Femur (tissue), 1 donor: Measurements from ENCODE around the gene ZSCAN23.
A peak's percentile ranks its signal among the peaks of the same experiment; 100 is the strongest.
"Not testable (repeated sequence)": the region's sequence is repeated elsewhere in the genome, so short reads cannot be mapped to it uniquely, and the experiment has no call there.

ENCODE experiments used
- DNase-seq: peaks from one replicate; pipeline ENCODE4 v3.0.0-alpha.2; 2017

ZSCAN23 gene

DNA sequence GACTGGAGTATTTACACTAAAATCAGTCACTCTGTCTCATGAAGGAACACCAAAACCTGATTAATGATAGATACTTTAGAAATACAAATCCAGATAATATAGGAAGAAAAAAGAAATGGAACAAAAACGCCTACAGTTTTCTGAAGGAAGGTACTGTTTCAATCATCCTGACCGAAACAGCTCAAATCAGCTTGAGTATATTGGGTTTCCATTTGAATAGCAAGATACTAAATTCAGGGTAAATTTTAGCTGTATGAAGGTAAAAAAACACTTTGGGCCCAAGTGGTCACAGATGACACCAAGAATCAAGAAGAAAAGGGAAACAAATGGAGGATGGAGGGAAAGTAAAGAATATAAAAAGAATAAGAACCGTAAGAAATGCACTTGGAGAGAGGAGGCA lies 6.9 kb downstream of the ZSCAN23 start:
- DNase-seq, result no peak

DNA sequence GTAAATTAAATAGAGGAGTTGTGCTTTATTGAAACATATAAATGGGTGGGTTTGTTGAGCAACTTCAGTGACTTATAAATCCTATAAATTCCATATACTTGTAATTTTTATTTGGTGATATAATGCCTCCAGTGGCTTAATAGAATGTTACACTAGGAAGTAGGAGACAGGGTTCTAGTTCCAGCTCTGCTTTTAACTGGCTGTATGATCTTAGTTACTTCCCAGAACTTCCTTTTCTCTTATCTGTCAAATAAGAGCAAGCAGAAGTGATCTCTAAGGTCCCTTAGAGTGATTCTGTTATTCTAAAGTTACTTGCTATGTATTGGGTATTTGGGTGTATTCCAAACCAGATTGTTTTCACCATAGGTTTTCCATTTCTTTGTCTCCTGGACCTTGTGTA lies 10.2 kb downstream of the ZSCAN23 start:
- DNase-seq, result no peak

DNA sequence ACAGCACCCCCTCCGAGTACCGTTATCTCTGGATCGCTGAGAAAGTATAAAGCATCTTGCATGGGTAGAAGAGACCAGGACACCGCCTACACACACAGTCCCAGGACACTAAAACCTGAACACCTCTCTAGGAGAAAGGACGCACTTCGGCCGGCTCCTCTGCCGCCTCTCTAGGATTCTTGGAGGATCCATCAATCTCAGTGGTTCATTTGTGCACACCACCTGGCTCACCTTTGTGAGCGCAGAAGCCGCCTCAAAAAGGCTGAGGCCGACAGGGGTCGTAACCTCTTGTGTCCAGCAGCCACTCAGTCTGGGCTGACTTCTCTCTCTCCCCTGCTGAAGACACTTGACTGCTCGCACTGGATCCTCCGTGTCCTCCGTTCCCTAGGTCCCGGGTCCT lies 13.5 kb downstream of the ZSCAN23 start:
- DNase-seq, result no peak

DNA sequence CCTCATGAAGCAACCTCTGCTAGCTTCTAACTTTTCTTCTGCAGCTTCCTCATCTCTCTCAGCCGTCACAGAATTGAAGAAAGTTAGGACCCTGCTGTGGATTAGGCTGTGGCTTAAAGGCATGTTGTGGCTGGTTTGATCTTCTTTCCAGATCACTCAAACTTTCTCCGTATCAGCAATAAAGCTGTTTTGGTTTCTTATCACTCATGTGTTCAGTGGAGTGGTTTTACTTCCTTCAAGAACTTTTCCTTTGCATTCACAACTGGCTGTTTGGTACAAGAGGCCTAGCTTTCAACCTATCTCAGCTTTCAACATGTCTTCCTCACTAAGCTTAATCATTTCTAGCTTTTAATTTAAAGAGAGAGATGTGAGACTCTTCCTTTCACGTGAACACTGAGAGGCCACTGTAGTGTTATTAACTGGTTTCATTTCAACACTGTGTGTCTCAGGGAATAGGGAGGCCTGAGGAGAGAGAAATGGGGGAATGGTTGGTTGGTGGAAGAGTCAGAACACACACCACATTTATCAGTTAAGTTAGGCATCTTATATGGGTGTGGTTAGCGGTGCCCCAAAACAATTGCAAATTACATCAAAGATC lies 17.2 kb downstream of the ZSCAN23 start:
- no peak for DNase-seq

DNA sequence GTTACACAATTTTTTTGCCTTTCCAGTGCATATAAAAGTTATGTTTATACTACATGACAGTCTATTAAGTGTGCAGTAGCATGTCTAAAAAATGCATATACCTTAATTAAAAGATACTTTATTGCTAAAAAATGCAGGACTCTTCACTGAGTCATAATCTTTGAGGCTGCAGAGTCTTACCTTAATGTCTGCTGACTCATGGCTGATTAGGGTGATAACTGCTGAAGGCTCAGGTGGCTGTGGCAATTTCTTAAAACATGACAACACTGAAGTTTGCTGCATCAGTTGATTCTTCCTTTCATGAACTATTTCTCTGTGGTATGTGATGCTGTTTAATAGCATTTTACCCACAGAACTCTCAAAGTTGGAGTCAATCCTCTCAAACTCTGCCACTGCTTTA lies 19.1 kb downstream of the ZSCAN23 start:
- no peak for DNase-seq

DNA sequence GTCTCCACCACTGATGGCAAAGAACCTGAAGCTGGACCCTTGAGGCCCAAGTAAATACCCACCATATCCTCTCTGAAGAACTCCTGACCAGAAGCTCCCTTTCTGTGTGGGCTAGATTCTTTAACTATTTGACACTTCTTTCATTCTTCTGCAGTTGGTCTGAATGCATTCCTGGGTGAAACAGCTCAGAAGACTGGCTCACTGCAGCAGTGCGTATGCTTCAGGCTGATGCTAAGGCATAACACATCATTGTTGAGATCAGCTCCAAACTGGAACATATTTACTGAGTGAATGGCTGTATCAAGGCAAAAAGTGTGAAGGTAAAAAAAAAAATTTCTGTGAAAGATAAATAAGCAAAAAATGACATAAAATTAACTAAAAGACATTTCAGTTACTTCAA lies 19.7 kb downstream of the ZSCAN23 start:
- DNase-seq, result no peak

DNA sequence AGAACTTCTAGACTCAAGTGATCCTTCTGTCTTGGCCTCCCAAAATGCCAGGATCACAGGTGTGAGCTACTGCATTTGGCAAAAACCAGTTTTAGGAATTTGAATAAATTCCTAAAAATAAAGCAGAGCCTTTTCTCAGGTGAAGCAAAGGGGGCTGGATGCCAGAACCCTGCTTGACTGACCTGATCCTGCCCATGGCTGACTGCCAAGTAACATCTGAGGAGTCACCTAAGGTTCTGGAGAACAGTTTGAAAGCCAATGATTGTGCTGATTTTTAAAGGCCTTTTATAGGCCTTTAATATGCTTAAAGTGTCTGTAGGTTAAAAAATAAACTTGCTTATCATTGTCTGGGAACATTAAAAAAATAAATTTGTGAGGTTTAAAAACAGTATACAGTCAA lies 29.6 kb downstream of the ZSCAN23 start:
- DNase-seq, result no peak

DNA sequence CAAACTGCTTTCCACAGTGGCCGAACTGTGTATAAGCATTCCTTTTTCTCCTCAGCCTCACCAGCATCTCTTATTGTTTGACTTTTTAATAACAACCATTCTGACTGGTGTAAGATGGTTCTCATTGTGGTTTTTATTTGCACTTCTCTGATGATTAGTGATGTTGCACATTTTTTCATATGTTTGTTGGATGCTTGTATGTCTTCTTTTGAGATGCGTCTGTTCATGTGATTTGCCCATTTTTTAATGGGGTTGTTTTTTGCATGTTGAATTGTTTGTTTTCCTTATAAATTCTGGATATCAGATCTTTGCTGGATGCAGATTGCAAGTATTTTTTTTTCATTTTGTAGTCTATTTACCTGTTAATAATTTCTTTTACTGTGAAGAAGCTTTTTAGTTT lies 32.5 kb downstream of the ZSCAN23 start:
- DNase-seq, result no peak

DNA sequence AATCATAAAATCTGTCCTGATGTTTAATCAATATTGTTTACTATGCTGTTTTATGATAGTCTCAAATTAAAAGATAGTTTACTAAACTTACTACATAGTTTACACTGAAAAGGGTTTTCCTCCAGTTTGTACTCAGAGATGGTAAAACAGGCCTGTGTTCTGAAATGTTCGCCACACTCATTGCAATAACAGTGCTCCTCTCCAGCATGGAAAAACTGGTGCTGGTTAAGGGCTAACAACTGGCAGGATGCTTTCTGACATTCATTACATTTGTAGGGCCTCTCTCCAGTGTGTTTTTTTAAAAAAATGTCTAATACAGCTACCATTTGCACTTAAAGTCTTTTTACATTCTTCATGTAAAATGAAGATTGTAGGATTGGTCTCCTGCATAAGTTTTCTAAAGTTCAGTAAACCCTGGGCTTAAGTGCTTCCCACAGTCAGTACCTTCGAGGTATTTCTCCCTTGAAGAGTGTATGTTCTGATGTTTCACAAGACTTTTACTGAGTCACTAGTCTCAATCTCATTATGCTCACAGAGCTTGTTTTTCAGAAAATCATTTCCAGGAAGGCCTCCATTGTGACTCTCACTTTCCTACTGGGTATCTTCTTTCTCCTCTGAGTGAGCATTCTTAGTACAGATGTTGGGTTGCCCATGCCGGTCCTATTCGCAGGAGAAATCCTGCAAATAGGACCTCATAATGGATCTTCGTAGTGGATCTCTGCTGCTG lies 35.1 kb downstream of the ZSCAN23 start:
- DNase-seq, result no peak

DNA sequence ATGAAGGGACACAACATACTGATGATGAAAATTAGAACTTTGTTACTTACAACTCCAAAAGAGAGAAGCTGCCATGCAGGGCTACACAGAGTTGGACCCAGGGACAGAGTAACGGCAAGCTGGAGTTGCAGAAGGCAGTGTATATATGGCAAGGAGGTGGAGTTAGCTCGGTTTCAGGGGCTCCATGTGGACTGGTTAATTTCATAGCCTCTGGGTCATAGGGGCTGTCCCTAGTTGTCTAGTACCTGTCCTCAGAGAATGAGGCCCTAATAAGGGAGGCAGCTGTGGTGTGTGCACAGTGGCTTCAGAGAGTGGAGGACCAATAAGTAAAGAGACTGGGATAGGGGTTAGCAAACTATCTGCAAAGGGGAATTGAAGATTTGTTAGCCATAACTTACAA lies 35.9 kb downstream of the ZSCAN23 start:
- no peak for DNase-seq

DNA sequence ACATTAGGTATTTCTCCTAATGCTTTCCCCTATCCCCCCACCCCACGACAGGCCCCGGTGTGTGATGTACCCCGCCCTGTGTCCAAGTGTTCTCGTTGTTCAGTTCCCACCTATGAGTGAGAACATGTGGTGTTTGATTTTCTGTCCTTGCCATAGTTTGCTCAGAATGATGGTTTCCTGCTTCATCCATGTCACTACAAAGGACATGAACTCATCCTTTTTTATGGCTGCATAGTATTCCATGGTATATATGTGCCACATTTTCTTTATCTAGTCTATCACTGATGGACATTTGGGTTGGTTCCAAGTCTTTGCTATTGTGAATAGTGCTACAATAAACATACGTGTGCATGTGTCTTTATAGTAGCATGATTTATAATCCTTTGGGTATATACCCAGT lies 39.4 kb downstream of the ZSCAN23 start:
- not testable (repeated sequence) for DNase-seq

DNA sequence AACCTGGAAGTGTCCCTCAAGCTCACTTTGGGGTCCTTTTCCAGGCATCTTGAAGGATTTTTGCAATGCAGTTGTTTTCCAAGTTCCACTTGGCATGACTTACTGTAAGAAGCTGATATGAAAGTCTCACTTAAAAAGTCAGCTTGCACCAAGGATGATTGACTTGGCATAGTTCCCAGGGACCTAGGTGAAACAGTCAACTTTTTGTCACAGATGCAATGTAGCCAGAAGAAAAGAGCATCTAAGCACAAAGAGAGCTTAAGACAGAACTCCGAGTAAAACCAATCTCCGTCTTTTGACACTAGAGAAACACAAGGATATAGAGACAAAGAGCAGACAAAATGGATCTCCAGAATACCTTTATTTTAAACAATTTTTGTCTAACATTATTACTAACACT lies 41.1 kb downstream of the ZSCAN23 start:
- no peak for DNase-seq

DNA sequence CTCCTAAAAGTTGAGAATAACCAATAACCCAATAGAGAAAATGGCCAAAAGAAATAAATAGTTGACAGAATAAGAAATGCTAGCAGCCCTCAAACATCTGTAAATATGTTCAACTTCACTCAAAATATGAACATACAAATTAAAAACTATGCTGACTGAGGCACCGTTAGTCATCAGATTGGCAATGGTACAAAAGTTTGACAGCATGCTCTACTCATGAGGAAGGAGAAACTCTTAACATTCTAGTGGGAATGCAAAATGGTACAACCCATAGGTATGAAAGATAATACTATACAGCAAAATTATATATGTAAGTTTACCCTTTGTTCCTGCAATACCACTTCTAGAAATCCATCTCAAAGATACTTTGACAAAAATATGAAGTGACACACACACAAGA lies 42.1 kb downstream of the ZSCAN23 start:
- no peak for DNase-seq

DNA sequence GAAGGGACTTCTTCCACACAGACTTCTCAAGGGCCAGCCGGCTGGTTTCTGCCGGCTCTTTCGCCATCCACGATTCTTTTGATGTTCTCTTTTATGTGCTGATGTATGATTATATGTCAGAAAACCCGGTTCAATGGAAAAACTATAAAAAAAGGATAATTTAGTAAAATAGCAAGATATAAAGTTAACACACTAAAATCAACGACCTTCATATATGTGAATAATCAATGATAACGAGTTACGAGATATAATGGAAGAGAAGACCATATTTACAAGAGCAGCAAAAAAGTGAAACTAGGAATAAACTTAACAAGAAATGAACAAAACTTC lies 43.2 kb downstream of the ZSCAN23 start:
- DNase-seq, result no peak

DNA sequence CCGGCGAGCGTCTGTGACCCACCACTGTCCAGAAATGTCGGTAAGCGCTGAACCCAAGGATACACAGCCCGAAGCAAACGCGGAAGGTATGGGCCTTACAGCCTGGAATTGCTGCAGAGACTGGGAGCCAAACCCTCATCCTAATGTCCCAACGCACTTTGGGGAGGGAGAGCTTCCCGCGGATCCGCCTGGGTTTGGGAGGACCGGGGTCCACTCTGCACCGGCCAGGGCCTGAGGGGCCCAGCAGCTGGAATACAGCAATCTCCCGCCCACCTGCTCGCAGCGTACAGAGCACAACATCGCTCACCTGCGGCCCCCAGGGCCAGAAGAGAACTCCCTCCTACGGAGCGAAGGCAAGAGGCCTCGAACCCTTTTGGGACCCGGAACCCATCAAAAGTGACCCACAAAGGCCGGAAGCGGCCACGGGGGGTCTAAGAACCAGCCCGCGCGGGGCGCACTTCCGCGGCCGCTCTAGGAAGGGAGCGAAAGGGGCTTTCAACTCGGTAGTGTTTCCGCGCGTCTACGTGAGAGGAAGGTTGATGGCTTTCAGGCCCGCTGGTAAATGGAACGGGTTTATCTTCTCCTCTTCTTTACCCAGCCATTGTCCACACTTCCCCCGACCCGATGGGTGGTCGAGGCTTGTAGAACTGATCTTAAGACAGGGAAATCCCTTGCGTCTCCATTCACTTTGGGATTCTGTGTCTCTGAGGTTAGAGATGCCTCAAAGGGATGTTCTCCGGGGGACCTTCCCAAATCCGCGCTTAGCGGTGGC lies 43.8 kb downstream of the ZSCAN23 start, which contains the start of gene ZSCAN12:
Gene ZSCAN12 (minus strand): TSS at position 398 of the 772 bp plus-strand sequence. CDS start 1,342 bp downstream, outside the sequence.
- DNase-seq, result peak; percentile 89

DNA sequence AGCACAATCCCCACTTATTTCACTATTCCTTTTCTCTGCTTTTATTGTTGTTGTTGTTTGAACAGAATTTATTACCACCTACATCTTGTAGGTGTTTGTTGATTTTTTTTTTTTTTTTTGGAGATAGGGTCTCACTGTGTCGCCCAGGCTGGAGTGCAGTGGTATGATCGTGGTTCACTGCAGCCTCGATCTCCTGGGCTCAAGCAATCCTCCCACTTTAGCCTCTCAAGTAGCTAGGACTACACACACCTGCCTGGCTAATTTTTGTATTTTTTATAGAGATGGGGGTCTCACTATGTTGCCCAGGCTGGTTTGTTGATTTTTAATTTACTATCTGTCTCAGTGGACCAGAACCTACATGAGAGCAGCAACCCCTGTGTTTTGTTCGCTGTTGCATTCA lies 47.4 kb downstream of the ZSCAN23 start:
- no peak for DNase-seq

DNA sequence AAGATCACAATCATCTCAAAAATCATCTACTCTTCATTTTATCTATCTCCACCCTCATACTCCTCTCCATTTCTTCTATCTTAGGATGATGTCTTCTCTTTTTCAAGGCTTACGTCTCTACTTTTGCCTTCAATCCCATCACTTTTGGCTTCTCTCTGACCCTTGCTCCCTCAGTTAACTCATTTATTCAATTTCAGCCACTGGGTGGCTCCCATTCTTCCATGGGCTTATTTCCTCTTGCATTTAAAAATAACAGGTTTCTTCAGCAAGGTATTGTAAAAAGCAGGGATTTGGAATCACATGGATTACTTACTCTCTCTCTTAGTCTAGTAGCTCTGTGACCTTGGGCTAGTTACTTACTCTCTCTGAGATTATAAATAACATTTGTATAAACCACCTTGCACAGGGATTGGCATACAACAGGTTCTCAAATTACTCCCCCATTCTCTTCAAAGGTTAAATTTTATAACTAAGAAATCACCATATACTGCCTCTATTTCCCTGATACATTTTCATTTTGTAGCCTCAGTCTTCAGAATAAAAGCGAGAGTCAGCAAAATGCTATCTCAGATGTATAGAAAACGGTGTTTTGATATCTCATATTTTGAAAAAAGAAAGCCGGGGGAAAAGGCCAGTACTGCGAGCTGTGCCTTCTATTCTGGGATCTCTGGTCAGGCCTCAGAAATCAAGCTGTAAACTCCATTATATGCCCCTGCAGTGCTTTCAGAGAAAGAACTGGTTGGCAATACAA lies 49.2 kb downstream of the ZSCAN23 start:
- DNase-seq, result no peak

DNA sequence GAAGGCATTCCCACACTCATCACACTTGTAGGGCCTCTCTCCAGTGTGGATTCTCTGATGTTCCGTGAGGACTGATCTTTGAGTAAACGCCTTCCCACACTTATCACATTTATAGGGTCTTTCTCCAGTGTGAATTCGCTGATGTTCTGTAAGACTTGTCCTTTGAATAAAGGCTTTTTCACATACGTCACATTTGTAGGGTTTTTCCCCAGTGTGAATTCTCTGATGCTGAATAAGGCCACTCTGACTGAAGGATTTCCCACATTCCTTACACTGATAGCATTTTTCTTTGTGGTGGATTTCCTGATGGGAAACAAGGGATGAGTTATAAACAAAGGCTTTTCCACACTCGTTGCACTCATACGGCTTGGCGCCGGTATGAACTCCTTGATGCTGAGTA lies 52.6 kb downstream of the ZSCAN23 start:
- DNase-seq, result no peak

DNA sequence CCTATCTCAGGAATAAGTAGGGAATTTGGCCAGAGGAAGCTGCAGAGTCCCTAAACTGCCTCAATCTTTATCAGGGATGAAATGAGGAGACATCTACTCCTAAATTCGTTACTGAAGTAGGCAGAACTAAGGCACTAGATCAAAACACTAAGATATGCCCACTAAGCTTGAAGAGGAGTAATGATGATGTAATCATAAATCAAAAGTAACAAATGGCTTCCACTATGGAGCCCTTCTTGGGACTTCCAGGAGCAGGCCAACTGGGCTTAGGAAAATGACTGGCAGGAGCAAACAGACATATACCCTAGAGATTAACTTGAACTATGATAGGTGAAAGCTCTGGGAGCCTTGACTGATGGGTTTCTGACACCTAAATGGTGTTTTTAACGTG lies 59.2 kb downstream of the ZSCAN23 start:
- no peak for DNase-seq

DNA sequence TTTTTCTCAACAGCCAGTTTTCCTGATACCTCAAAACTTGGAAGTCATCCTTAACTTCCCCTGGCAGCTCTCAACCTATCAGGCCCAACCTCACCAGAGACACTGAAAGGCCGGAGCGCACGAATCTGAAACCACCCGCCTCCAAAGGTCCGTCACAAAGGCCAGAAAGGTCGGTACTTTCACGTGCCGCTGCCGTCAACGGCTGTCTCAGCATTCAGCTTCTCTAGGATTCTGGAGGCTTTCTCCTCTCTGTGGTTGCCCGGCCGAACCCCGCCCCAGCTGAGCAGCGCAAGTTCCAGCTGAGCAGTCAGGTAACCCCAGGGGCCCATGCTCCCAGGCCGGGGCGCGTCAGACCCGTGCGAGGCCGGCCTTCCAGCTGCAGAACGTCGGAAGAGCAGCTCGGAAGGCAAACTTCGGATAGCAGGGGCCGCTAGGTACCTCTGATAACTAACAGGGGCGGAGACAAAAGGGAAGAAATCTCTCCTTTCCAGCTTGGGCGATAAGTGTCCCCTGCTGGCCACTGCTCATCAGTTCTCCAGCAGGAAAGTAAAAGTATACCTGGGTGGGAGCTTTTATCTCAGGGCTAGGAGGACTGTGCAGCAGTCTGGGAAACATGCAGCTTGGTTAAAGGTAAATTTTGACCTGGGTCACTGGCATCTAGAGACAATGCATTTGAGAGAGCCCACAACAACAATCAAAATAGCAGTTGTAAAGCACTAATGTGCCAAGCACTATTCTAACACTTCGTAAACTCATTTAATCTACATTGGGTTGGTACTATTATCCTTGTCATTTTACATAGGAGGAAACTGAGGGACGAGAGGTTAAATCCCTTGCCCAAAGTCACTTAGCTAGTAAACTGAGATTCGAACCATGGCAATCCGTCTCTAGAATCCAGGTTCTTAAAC lies 59.8 kb downstream of the ZSCAN23 start:
- DNase-seq, result peak; percentile 86
